ENCODE results near the gene ENPP7. TPM values are rescaled to one million over a fixed set of nuclear protein-coding genes. Genes with fewer than 3 reads are reported as not detected.

Gene ENPP7
- polyA plus RNA-seq, 3 donors = not detected

GRCh38 chr17:79783891-79784290 lies 53.1 kb downstream of the ENPP7 start:
- H3K27me3 ChIP-seq (ENCODE audit: control insufficient read depth in 2 of 2, insufficient read depth in 2 of 2, low read length in 2 of 2) = peaks cover 10 to 54% of the 10 kb centered on the region in 2 donors

GRCh38 chr17:79784353-79785016 lies 53.7 kb downstream of the ENPP7 start:
- Mint-ChIP-seq H3K27ac (no peak overlapping the region), H3K9me3 (peaks cover 0 to 5% (median 0%) of the 10 kb centered on the region in 7 donors), H3K27me3 (ENCODE audit: low read depth in 3 of 3) (peaks cover 48 to 65% (median 56%) of the 10 kb centered on the region in 3 donors), H3K4me3 (no peak overlapping the region), H3K4me1 (peaks cover 21% of the 10 kb centered on the region), H3K36me3 (peaks cover 7 to 10% of the 10 kb centered on the region in 2 donors)
- DNase-seq = peak in 1 of 3 donors; percentile 4
- intact Hi-C loops (cut with micrococcal nuclease) = loop anchor here in 1 of 2 donors (5.0 kb wide), 2 partner anchors 133 to 203 kb away; no protein-coding TSS in a partner anchor
- peaks cover 15 to 54% of the 10 kb centered on the region in 2 donors for H3K27me3 ChIP-seq (ENCODE audit: control insufficient read depth in 2 of 2, insufficient read depth in 2 of 2, low read length in 2 of 2)
- no peak overlapping the region for H3K9ac ChIP-seq (ENCODE audit: insufficient read depth, low read length, poor library complexity, severe bottlenecking)
- H3K4me1 ChIP-seq (ENCODE audit: control insufficient read depth in 1 of 2, insufficient read depth in 2 of 2, low read length in 2 of 2) = peaks cover 12% of the 10 kb centered on the region in 2 donors
- WGBS (ENCODE audit: insufficient coverage) = 98% methylated on average over 30 of the region's 31 CpGs
- H3K79me2 ChIP-seq (ENCODE audit: insufficient read depth, low read length) = no peaks in the 10 kb centered on the region
- H3K36me3 ChIP-seq (replicated peaks in 1 of 2; ENCODE audit: control insufficient read depth in 1 of 2, insufficient read depth in 2 of 2, low read length in 2 of 2) = no peaks in the 10 kb centered on the region
- peaks cover 0 to 4% of the 10 kb centered on the region in 2 donors for H3K9me3 ChIP-seq (replicated peaks in 1 of 2; ENCODE audit: control insufficient read depth in 1 of 2, insufficient read depth in 1 of 2, low read length in 2 of 2)
- H3K4me3 ChIP-seq (replicated peaks in 1 of 3; ENCODE audit: low read depth in 2 of 3, low read length in 3 of 3) = no peak overlapping the region
- no peak overlapping the region for H2AFZ ChIP-seq (ENCODE audit: insufficient read depth, low read depth, low read length, poor library complexity, severe bottlenecking)
- H3K4me2 ChIP-seq (replicated peaks; ENCODE audit: extremely low read depth, low read length, poor library complexity, severe bottlenecking) = no peak overlapping the region
- H4K20me1 ChIP-seq (ENCODE audit: insufficient read depth, low read length) = no peaks in the 10 kb centered on the region
- no peak for TF ChIP-seq CTCF (IDR thresholded peaks at IDR 0.05)
- no peak overlapping the region for H3K27ac ChIP-seq (ENCODE audit: low read depth in 1 of 2, low read length in 2 of 2)

More at GRCh38 chr17:79783891-79784290, 53.1 kb downstream of the ENPP7 start:
- peaks cover 9 to 12% of the 10 kb centered on the region in 2 donors for H3K36me3 Mint-ChIP-seq
- H3K27ac ChIP-seq (ENCODE audit: low read depth in 1 of 2, low read length in 2 of 2) = no peak overlapping the region
- intact Hi-C loops (cut with micrococcal nuclease) = no loop called here
- H3K79me2 ChIP-seq (ENCODE audit: insufficient read depth, low read length) = no peaks in the 10 kb centered on the region
- H3K27ac Mint-ChIP-seq = no peak overlapping the region
- peaks cover 0 to 3% (median under 1%) of the 10 kb centered on the region in 7 donors for H3K9me3 Mint-ChIP-seq
- H3K27me3 Mint-ChIP-seq (ENCODE audit: low read depth in 3 of 3) = peaks cover 49 to 65% (median 56%) of the 10 kb centered on the region in 3 donors
- WGBS (ENCODE audit: insufficient coverage) = 98% methylated on average over 17 of the region's 18 CpGs
- peaks cover 14 to 16% of the 10 kb centered on the region in 2 donors for H3K4me1 ChIP-seq (ENCODE audit: control insufficient read depth in 1 of 2, insufficient read depth in 2 of 2, low read length in 2 of 2)
- no peaks in the 10 kb centered on the region for H4K20me1 ChIP-seq (ENCODE audit: insufficient read depth, low read length)
- H3K4me3 ChIP-seq (replicated peaks in 1 of 3; ENCODE audit: low read depth in 2 of 3, low read length in 3 of 3) = no peak overlapping the region
- no peak overlapping the region for H2AFZ ChIP-seq (ENCODE audit: insufficient read depth, low read depth, low read length, poor library complexity, severe bottlenecking)
- no peak overlapping the region for H3K9ac ChIP-seq (ENCODE audit: insufficient read depth, low read length, poor library complexity, severe bottlenecking)
- H3K4me1 Mint-ChIP-seq = peaks cover 22% of the 10 kb centered on the region
- peak in 1 of 3 donors; percentile 3 for DNase-seq
- no peak overlapping the region for H3K4me2 ChIP-seq (replicated peaks; ENCODE audit: extremely low read depth, low read length, poor library complexity, severe bottlenecking)
- H3K4me3 Mint-ChIP-seq = no peak overlapping the region
- TF ChIP-seq CTCF (IDR thresholded peaks at IDR 0.05) = no peak
- no peaks in the 10 kb centered on the region for H3K9me3 ChIP-seq (replicated peaks in 1 of 2; ENCODE audit: control insufficient read depth in 1 of 2, insufficient read depth in 1 of 2, low read length in 2 of 2)
- no peaks in the 10 kb centered on the region for H3K36me3 ChIP-seq (replicated peaks in 1 of 2; ENCODE audit: control insufficient read depth in 1 of 2, insufficient read depth in 2 of 2, low read length in 2 of 2)
